ENCODE measurements around the gene AFF2.

GRCh38 chrX:148784137-148784536 is 283.7 kb downstream of the AFF2 start:
- TF ChIP-seq, protein P1, sequence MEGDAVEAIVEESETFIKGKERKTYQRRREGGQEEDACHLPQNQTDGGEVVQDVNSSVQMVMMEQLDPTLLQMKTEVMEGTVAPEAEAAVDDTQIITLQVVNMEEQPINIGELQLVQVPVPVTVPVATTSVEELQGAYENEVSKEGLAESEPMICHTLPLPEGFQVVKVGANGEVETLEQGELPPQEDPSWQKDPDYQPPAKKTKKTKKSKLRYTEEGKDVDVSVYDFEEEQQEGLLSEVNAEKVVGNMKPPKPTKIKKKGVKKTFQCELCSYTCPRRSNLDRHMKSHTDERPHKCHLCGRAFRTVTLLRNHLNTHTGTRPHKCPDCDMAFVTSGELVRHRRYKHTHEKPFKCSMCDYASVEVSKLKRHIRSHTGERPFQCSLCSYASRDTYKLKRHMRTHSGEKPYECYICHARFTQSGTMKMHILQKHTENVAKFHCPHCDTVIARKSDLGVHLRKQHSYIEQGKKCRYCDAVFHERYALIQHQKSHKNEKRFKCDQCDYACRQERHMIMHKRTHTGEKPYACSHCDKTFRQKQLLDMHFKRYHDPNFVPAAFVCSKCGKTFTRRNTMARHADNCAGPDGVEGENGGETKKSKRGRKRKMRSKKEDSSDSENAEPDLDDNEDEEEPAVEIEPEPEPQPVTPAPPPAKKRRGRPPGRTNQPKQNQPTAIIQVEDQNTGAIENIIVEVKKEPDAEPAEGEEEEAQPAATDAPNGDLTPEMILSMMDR (IDR thresholded peaks at IDR 0.05 in 4 of 5, conservative IDR thresholded peaks at IDR 0.05 in 1 of 5): no peak
- no peak for TF ChIP-seq POLR2A (IDR thresholded peaks at IDR 0.05)
